Measurements from ENCODE around the gene CA11. TPM values are rescaled to one million over a fixed set of nuclear protein-coding genes. Genes with fewer than 3 reads are reported as not detected.
"Not testable (repeated sequence)": the region's sequence is repeated elsewhere in the genome, so short reads cannot be mapped to it uniquely, and the experiment has no call there.

The CA11 gene
- total RNA-seq, 2 donors from 2014 or later = 10.5 to 11.9 TPM

- H3K4me3 Mint-ChIP-seq = no peak overlapping the region
- H3K27ac Mint-ChIP-seq = no peak overlapping the region
- no peak for DNase-seq
- peaks cover 7% of the 10 kb centered on the region for H3K4me1 Mint-ChIP-seq (ENCODE audit: low read depth)
- H3K27me3 Mint-ChIP-seq (ENCODE audit: low read depth) = no peaks in the 10 kb centered on the region
- no peaks in the 10 kb centered on the region for H3K9me3 Mint-ChIP-seq
- no peaks in the 10 kb centered on the region for H3K36me3 Mint-ChIP-seq (ENCODE audit: insufficient read depth in 2 of 2)
- no peak for ATAC-seq (replicated peaks in 1 of 2)
Measured at GRCh38 chr19:48661711-48662090, 15.7 kb upstream of the CA11 start.

GRCh38 chr19:48660852-48661710, 15.1 kb upstream of the CA11 start:
- H3K27me3 Mint-ChIP-seq (ENCODE audit: low read depth) = no peaks in the 10 kb centered on the region
- peaks cover 7% of the 10 kb centered on the region for H3K4me1 Mint-ChIP-seq (ENCODE audit: low read depth)
- DNase-seq (peak; percentile 85 to 86), ATAC-seq (replicated peaks in 1 of 2) (peak; percentile 95 to 96)
- H3K36me3 Mint-ChIP-seq (ENCODE audit: insufficient read depth in 2 of 2) = no peaks in the 10 kb centered on the region
- H3K9me3 Mint-ChIP-seq = no peaks in the 10 kb centered on the region
- peak overlapping the region; percentile 65 to 75 for H3K4me3 Mint-ChIP-seq
- H3K27ac Mint-ChIP-seq = peak overlapping the region; percentile 55

GRCh38 chr19:48659768-48660167, 13.8 kb upstream of the CA11 start:
- peaks cover 7% of the 10 kb centered on the region for H3K4me1 Mint-ChIP-seq (ENCODE audit: low read depth)
- no peaks in the 10 kb centered on the region for H3K9me3 Mint-ChIP-seq
- H3K27ac Mint-ChIP-seq = no peak overlapping the region
- H3K27me3 Mint-ChIP-seq (ENCODE audit: low read depth) = no peaks in the 10 kb centered on the region
- H3K4me3 Mint-ChIP-seq = no peak overlapping the region
- no peak for ATAC-seq (replicated peaks in 1 of 2)
- H3K36me3 Mint-ChIP-seq (ENCODE audit: insufficient read depth in 2 of 2) = no peaks in the 10 kb centered on the region
- no peak for DNase-seq

GRCh38 chr19:48658483-48658882, 12.5 kb upstream of the CA11 start:
- Mint-ChIP-seq H3K4me3 (no peak overlapping the region), H3K27ac (no peak overlapping the region), H3K9me3 (no peaks in the 10 kb centered on the region)

GRCh38 chr19:48657828-48658227, 11.8 kb upstream of the CA11 start:
- not testable (repeated sequence) for H3K36me3 Mint-ChIP-seq (ENCODE audit: insufficient read depth in 2 of 2); ATAC-seq (replicated peaks in 1 of 2); H3K27ac Mint-ChIP-seq

More at GRCh38 chr19:48658483-48658882, 12.5 kb upstream of the CA11 start:
- DNase-seq = no peak
- no peaks in the 10 kb centered on the region for H3K27me3 Mint-ChIP-seq (ENCODE audit: low read depth)
- no peaks in the 10 kb centered on the region for H3K36me3 Mint-ChIP-seq (ENCODE audit: insufficient read depth in 2 of 2)
- ATAC-seq (replicated peaks in 1 of 2) = no peak
- peaks cover 7% of the 10 kb centered on the region for H3K4me1 Mint-ChIP-seq (ENCODE audit: low read depth)

GRCh38 chr19:48656840-48657474, 11.0 kb upstream of the CA11 start:
- no peak overlapping the region for H3K27ac Mint-ChIP-seq

More at GRCh38 chr19:48657828-48658227, 11.8 kb upstream of the CA11 start:
- not testable (repeated sequence) for H3K4me3 Mint-ChIP-seq; H3K4me1 Mint-ChIP-seq (ENCODE audit: low read depth); H3K27me3 Mint-ChIP-seq (ENCODE audit: low read depth); DNase-seq; H3K9me3 Mint-ChIP-seq

GRCh38 chr19:48654299-48655059, 8.5 kb upstream of the CA11 start:
- DNase-seq (no peak), ATAC-seq (replicated peaks in 1 of 2) (no peak)
- Mint-ChIP-seq H3K9me3 (no peaks in the 10 kb centered on the region), H3K27ac (no peak overlapping the region), H3K4me3 (no peak overlapping the region), H3K36me3 (ENCODE audit: insufficient read depth in 2 of 2) (no peaks in the 10 kb centered on the region), H3K27me3 (ENCODE audit: low read depth) (no peaks in the 10 kb centered on the region), H3K4me1 (ENCODE audit: low read depth) (peaks cover 13% of the 10 kb centered on the region)

More at GRCh38 chr19:48656840-48657474, 11.0 kb upstream of the CA11 start:
- Mint-ChIP-seq H3K4me1 (ENCODE audit: low read depth) (peaks cover 7% of the 10 kb centered on the region), H3K27me3 (ENCODE audit: low read depth) (no peaks in the 10 kb centered on the region), H3K36me3 (ENCODE audit: insufficient read depth in 2 of 2) (no peaks in the 10 kb centered on the region), H3K4me3 (no peak overlapping the region), H3K9me3 (no peaks in the 10 kb centered on the region)
- ATAC-seq (replicated peaks in 1 of 2) (no peak), DNase-seq (no peak)

GRCh38 chr19:48651683-48652048, 5.7 kb upstream of the CA11 start:
- H3K27ac Mint-ChIP-seq = no peak overlapping the region
- H3K9me3 Mint-ChIP-seq = no peaks in the 10 kb centered on the region
- no peaks in the 10 kb centered on the region for H3K36me3 Mint-ChIP-seq (ENCODE audit: insufficient read depth in 2 of 2)
- H3K4me3 Mint-ChIP-seq = no peak overlapping the region
- peaks cover 32% of the 10 kb centered on the region for H3K4me1 Mint-ChIP-seq (ENCODE audit: low read depth)
- ATAC-seq (replicated peaks in 1 of 2) (no peak), DNase-seq (no peak)
- H3K27me3 Mint-ChIP-seq (ENCODE audit: low read depth) = no peaks in the 10 kb centered on the region

GRCh38 chr19:48650974-48651682, 5.1 kb upstream of the CA11 start:
- Mint-ChIP-seq H3K36me3 (ENCODE audit: insufficient read depth in 2 of 2) (no peaks in the 10 kb centered on the region), H3K27ac (no peak overlapping the region), H3K4me3 (no peak overlapping the region), H3K9me3 (no peaks in the 10 kb centered on the region), H3K27me3 (ENCODE audit: low read depth) (no peaks in the 10 kb centered on the region), H3K4me1 (ENCODE audit: low read depth) (peaks cover 34% of the 10 kb centered on the region)
- no peak for DNase-seq
- ATAC-seq (replicated peaks in 1 of 2) = no peak

- peak overlapping the region in 1 of 2 donors; percentile 0 for H3K4me3 Mint-ChIP-seq
- peaks cover 48% of the 10 kb centered on the region for H3K4me1 Mint-ChIP-seq (ENCODE audit: low read depth)
- H3K36me3 Mint-ChIP-seq (ENCODE audit: insufficient read depth in 2 of 2) = no peaks in the 10 kb centered on the region
- ATAC-seq (replicated peaks in 1 of 2) (no peak), DNase-seq (no peak)
- no peaks in the 10 kb centered on the region for H3K9me3 Mint-ChIP-seq
- no peaks in the 10 kb centered on the region for H3K27me3 Mint-ChIP-seq (ENCODE audit: low read depth)
- H3K27ac Mint-ChIP-seq = no peak overlapping the region
Measured at GRCh38 chr19:48648134-48648533, 2.1 kb upstream of the CA11 start.

- H3K4me3 Mint-ChIP-seq = peak overlapping the region; percentile 94 to 98
- peak overlapping the region; percentile 3 for H3K27ac Mint-ChIP-seq
- no peak for DNase-seq
- H3K36me3 Mint-ChIP-seq (ENCODE audit: insufficient read depth in 2 of 2) = no peaks in the 10 kb centered on the region
- H3K4me1 Mint-ChIP-seq (ENCODE audit: low read depth) = peaks cover 48% of the 10 kb centered on the region
- no peaks in the 10 kb centered on the region for H3K27me3 Mint-ChIP-seq (ENCODE audit: low read depth)
- H3K9me3 Mint-ChIP-seq = no peaks in the 10 kb centered on the region
- ATAC-seq (replicated peaks in 1 of 2) = no peak
Measured at GRCh38 chr19:48646722-48647216, 782 bp upstream of the CA11 start.

GRCh38 chr19:48645620-48646000, 377 bp downstream of the CA11 start:
- H3K9me3 Mint-ChIP-seq = no peaks in the 10 kb centered on the region
- H3K27me3 Mint-ChIP-seq (ENCODE audit: low read depth) = no peaks in the 10 kb centered on the region
- ATAC-seq (replicated peaks in 1 of 2) = peak in 1 of 2 donors; percentile 0
- peak overlapping the region; percentile 68 for H3K27ac Mint-ChIP-seq
- no peak for DNase-seq
- peak overlapping the region; percentile 94 to 98 for H3K4me3 Mint-ChIP-seq
- H3K36me3 Mint-ChIP-seq (ENCODE audit: insufficient read depth in 2 of 2) = no peaks in the 10 kb centered on the region
- peaks cover 40% of the 10 kb centered on the region for H3K4me1 Mint-ChIP-seq (ENCODE audit: low read depth)
